ENCODE data around the gene BTBD9.

- TF ChIP-seq CTCF (IDR thresholded peaks at IDR 0.05): no peak
- no peak for TF ChIP-seq EP300 (IDR thresholded peaks at IDR 0.05)
Observed at GRCh38 chr6:38349221-38349620, 290.5 kb downstream of the BTBD9 start.
